Fibroblast of peridontal ligament (primary cell): ENCODE data around the gene VEPH1.

Experiments
- DNase-seq: peaks from one replicate; pipeline ENCODE4 v3.0.0-alpha.2; 2010; ENCODE audit errors: extremely low read depth

Gene VEPH1

GRCh38 chr3:157477441-157477840, 25.8 kb downstream of the VEPH1 start:
- no peak for DNase-seq

GRCh38 chr3:157475921-157476414, 27.2 kb downstream of the VEPH1 start:
- DNase-seq = peak; percentile 70

- no peak for DNase-seq
These were observed 30.6 kb downstream of the VEPH1 start for GRCh38 chr3:157472648-157473047.

- DNase-seq = no peak
These were observed 32.2 kb downstream of the VEPH1 start for GRCh38 chr3:157471064-157471463.

- no peak for DNase-seq
These were observed 33.5 kb downstream of the VEPH1 start for GRCh38 chr3:157469561-157470294.

GRCh38 chr3:157467200-157467599, 36.0 kb downstream of the VEPH1 start:
- peak; percentile 81 for DNase-seq

GRCh38 chr3:157465741-157466140, 37.5 kb downstream of the VEPH1 start:
- DNase-seq = peak; percentile 86

- peak; percentile 82 for DNase-seq
These were observed 38.9 kb downstream of the VEPH1 start for GRCh38 chr3:157464321-157464720.

GRCh38 chr3:157463816-157464215, 39.4 kb downstream of the VEPH1 start:
- peak; percentile 28 for DNase-seq

GRCh38 chr3:157460253-157460652, 43.0 kb downstream of the VEPH1 start:
- DNase-seq = peak; percentile 80

GRCh38 chr3:157459706-157460105, 43.5 kb downstream of the VEPH1 start:
- DNase-seq = no peak

- DNase-seq = peak; percentile 50
These were observed 49.4 kb downstream of the VEPH1 start for GRCh38 chr3:157453824-157454223.

GRCh38 chr3:157452097-157452496, 51.1 kb downstream of the VEPH1 start:
- no peak for DNase-seq

GRCh38 chr3:157447026-157447694, 56.1 kb downstream of the VEPH1 start:
- DNase-seq = peak; percentile 84

GRCh38 chr3:157445857-157446256, 57.4 kb downstream of the VEPH1 start:
- peak; percentile 79 for DNase-seq

- DNase-seq = no peak
These were observed 58.4 kb downstream of the VEPH1 start for GRCh38 chr3:157444797-157445184.

GRCh38 chr3:157443905-157444796, 59.1 kb downstream of the VEPH1 start:
- DNase-seq = peak; percentile 77

- peak; percentile 64 for DNase-seq
These were observed 60.5 kb downstream of the VEPH1 start for GRCh38 chr3:157442729-157443128.

GRCh38 chr3:157441102-157441624, 62.1 kb downstream of the VEPH1 start:
- DNase-seq = no peak

- DNase-seq = peak; percentile 44
These were observed 65.0 kb downstream of the VEPH1 start for GRCh38 chr3:157438194-157438730.

- DNase-seq = peak; percentile 95
These were observed 66.5 kb downstream of the VEPH1 start, which contains the start of gene PTX3 for GRCh38 chr3:157436583-157437291. Gene PTX3, plus strand, starts transcription at chr3:157436850. Its CDS starts 84 bp downstream, at chr3:157436934.
